Breast epithelium (tissue), 3 donors: ENCODE data around the gene SP8.

Experiments
- CTCF ChIP-seq, 3 donors: fragments of 450-650 bp; IDR thresholded peaks; one replicate each; pipeline ENCODE4 v1.5.1; 2016 to 2017; ENCODE audit warnings: antibody characterized with exemption in 3 of 3, mild to moderate bottlenecking in 3 of 3, moderate library complexity in 3 of 3
- POLR2A ChIP-seq: fragments of 450-650 bp; IDR thresholded peaks from one replicate; pipeline ENCODE4 v1.6.1; 2016; ENCODE audit warnings: antibody characterized with exemption, mild to moderate bottlenecking, moderate library complexity
- POLR2AphosphoS5 ChIP-seq, 3 donors: sonication (generic); formaldehyde crosslinking; IDR thresholded peaks; one replicate each; pipeline ENCODE4 v1.6.1; 2017; ENCODE audit warnings: antibody characterized with exemption in 3 of 3

- no peak for TF ChIP-seq CTCF (IDR thresholded peaks at IDR 0.05)
- TF ChIP-seq POLR2A, result no peak
- no peak for TF ChIP-seq POLR2AphosphoS5 (IDR thresholded peaks at IDR 0.05)
Observed at GRCh38 chr7:20742913-20743312, 43.8 kb downstream of the SP8 start.
